A549 treated with ZK216348 at 1 μM for 4 hours (cell line): ENCODE results near the gene MGAT4D. TPM values are rescaled to one million over a fixed set of nuclear protein-coding genes. Genes with fewer than 3 reads are reported as not detected.

ENCODE experiments used
- total RNA-seq: library from RNA; stranded (reverse); fragments of 200-300 nt; extraction: Qiagen RNA extraction; gene quantifications from 5 replicates; pipeline ENCODE4 v1.2.3, GENCODE V29; 2022; ENCODE audit warnings: low read depth

Gene MGAT4D
- not detected in 5 replicates for total RNA-seq

DNA sequence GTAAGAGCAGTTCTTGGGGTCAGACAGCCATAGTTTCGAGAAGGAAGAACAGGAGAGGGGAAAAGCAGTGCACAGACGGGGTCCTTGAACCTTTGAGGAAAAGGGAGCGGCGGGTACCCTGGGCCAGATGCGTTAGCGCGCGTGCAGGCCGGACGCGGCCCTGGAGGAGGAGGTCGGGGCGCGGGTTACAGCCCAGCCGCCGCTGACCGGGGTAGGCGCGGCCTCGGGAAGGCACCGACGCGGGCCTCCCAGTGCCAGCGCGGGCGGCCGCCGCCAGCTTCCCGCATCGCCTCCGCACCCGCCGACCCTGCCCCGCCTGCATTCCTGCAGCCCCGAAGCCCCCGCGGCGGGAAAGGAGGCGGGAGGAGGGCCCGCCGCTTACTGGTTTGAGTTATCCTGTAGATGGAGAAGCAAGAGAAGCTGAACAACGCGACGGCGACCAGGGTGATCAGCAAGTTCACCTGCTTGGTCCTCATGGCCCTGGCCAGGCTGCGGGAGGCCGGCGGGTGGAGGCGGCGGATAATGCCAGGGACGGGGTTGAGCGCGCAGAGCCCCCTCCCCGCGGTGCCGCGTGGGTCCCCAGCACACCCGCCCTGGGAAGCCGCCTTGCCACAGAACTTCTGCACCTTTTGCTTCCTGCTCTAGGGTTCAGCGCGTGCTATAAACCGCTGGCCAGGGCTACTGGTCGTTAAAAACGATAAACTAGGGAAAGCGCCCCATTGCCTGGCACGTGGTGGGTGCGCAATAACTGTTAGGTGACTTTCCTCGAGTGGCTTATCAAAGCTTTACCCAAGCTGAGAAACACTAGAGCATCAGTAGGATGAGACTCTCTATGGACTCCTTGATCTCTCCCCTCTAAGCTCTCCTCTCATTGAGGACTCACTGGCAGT, at the start of gene MGAT4D:
MGAT4D (minus strand) TSS at position 547 of the 890 bp plus-strand sequence; CDS start at position 476, 71 bp downstream.

DNA sequence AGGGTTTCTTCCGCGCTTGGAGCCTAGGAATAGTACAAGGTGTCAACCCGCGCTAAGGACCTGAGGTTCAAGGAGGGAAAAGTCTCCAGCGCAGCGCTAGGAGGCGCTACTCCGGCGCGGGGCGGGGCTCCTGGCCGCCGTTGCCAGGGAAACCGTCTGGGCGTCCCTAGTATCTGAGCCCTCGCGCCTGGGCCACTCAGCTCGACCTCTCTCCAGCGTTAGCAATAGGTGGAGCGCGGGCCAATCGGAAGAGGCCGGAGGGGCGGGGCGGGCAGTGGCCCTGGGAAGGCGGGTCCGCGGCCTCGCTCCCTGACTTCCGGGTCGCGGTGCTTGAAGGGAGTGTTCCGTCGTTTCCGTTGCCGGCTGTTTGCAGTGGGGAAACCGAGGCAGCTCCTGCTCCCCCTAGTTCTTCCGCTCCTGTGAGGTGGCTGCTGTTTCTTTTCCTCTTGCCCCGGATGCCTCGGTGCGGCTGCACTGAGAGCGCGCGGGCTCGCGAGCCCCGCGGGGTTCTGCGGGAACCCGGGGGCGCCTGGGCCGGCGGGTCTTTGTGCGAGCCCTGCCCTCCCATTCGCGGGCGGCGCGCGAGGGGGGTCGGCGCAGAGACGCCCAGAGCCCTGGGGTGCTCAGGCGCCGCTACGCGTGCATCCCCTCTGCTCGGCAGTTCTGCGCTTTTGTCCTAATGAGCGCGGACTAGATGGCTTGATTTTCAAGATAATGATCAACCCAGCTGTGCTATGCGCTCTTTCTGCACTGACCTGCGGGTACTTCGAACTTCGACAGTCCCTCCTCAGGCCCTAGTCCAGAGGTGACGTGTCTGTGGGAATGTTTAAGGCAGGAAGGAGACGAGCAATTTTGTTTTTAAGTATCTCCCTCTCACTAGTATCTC, 26.0 kb upstream of the MGAT4D start, which contains the start of gene ELMOD2:
ELMOD2 (plus strand) TSS at position 312 of the 886 bp plus-strand sequence. CDS start 1,261 bp downstream, outside the sequence.

DNA sequence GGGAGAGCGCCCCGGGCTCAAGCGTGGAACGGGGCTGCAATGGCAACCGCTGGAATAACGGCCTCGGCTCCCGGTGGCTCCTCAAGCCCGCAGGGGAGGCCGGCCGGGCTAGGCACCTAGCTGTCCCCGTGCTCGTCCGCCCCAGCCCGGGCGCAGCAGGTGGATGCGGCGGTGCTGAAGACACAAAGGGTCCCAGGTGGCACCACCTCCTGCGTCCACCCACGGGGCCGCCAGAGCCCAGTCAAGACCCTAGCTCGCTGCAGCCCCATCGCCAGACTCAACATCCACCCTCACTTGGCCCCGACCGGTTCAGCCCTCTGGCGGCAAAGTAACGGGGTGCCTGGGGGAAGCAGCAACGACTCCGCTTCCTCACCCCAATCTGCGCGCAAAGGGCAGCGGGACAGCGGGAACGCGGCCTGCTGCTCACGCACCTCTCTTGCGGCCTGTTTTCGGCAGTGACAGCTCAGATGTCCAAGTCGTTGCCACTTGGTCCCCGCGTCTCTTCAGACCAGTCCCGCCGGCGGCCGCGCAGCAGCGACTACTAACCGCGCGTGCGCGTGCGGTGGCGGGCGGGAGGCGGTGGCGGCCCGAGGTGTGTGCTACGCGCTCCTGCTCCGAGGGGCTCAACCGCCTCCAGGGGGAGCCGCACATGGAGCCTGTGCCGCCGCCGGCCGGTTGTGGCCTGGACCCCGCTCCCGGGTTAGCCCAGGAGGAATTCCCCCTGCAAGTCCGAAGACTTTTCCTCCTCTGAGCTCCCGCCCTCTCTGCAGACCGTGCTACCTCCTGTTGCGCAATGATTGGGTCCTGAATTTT, 70.8 kb downstream of the MGAT4D start, which contains the start of gene CLGN:
CLGN (minus strand) TSS at position 543 of the 813 bp plus-strand sequence. CDS start 14,570 bp downstream, outside the sequence.

Other genes with a start within 250 kb of the MGAT4D start
- gene SCOC, start 124.6 kb downstream of the MGAT4D start, total RNA-seq, result 9.1 to 35.9 TPM (median 30.2 TPM) in 5 replicates
- 3.4 to 8.1 TPM (median 5.3 TPM) in 5 replicates for gene CLGN, start 70.6 kb downstream of the MGAT4D start, total RNA-seq
- gene ELMOD2, start 25.9 kb upstream of the MGAT4D start, total RNA-seq, result 8.2 to 12.9 TPM (median 11.4 TPM) in 5 replicates
- gene UCP1, start 70.7 kb upstream of the MGAT4D start, total RNA-seq, result 0.11 TPM in 1 of 5 replicates, not detected in the others